Stimulated activated CD4-positive, alpha-beta T cell treated with anti-CD3 and anti-CD28 coated beads, Interleukin-1b, Interleukin-23, amount 100 ng/mL, for 48 hours (primary cell): ENCODE measurements around the gene SLC13A3.

Experiments
- DNase-seq: peaks from one replicate; pipeline ENCODE4 v3.0.0-alpha.2; 2020

SLC13A3 gene

DNA sequence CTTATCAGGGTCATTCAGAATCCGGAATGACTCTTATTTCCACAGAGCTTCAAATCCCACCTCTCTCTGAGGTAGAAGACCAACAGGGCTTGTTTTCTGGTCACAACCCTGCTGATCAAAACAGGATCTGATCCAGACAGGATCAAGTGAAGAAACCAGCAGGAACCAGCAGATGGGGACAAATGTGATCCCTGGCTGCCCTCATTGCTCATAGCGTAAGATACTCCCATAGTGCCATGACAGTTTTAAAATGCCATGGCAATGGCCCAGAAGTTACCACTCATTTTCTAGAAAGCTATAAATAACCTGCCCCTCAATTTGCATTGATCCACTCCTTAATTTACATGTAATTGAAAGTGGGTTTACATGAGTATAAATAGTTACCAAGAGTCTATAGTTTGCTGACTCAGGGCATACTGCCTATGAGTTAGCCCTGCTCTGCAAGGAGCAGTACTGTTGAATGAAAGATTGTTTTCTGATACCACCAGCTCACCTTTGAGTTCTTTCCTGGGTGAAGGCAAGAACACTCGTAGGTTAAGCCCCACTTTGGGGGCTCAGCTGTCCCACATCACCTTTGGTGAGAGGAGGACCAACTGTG is 131.7 kb downstream of the SLC13A3 start:
- no peak for DNase-seq

DNA sequence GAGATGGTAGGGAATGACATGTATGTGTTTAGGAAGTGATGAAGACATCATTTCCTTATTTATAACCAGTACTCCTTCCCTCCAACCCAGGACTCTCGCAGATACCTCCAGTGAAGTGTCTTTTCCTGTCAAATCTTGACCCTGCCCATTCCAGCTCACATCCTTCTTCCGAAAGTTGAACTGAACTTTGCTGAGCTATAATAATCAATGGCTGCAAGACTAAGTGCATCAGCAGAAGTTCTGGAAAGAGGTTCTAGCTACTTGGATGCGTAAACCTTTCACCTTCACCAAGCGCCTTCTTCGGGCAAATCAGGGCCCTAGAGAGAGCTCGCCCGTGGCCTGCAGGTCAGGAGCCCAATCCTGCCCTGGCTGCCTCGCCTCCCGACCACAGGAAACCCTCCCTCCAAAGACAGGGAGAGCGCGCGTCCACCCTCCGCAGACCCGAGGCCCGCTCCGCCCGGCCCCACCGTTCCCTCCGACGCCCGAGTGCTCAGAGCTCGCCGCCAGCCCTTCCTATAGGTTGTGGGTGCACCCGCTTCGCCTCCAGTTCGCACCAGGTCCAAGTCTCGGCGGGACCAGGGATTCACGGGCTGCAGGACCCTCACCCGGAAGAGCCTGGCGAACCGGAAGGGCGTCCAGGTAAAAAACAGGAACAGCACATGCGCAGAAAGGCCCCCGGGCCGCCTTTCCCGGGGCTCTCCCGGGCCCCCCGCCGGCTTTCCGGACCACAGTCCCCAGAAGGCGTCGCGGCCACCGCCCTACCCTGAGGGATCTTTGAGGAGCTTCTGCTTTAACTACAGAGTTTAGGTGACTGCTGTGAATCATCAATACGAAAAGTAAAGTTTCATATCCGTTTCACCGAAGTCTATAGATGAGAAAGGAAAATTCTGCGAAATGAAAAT is 138.1 kb downstream of the SLC13A3 start, which contains the start of gene ZNF334:
Gene ZNF334, minus strand, starts transcription at position 617 of the 902 bp plus-strand sequence. CDS start 1,457 bp downstream, outside the sequence.
- peak; percentile 60 for DNase-seq

DNA sequence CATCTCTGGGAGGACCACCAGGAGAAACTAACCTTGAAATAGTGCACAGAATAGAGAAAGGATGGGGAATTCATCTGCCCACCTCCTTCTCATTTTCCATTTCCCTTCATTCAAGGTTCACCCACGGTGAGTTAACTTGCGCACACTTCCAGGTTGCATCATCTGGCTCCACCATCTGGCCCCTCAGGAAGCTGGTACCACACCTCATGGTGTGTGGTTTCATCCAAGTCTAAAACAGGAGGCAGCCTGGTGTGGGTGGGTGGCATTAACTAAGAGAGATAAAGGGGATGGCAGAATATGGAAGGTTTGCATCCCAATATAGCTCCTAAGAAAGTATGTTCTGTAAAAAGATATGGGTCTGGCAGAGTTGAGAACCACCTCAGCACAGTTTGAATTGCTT is 141.7 kb downstream of the SLC13A3 start:
- no peak for DNase-seq
